ENCODE results near the gene TMEM130. TPM values are rescaled to one million over a fixed set of nuclear protein-coding genes. Genes with fewer than 3 reads are reported as not detected.

TMEM130 gene
- total and polyA plus RNA-seq, 9 of the 15 experiments (the other 6 are each of a cell fraction or from before 2014, with no cell fraction given) = 0.07 TPM; not detected in 8

- Histone ChIP-seq H3K27me3 (ENCODE audit: control insufficient read depth in 2 of 2, insufficient read depth in 2 of 2, low read length in 2 of 2) (peaks cover 20 to 56% of the 10 kb centered on the region in 2 experiments; a peak in 3 of 5 replicates), H3K36me3 (ENCODE audit: control insufficient read depth, insufficient read depth, low read length) (no peaks in the 10 kb centered on the region), H3K79me2 (ENCODE audit: control insufficient read depth, insufficient read depth, low read length) (no peaks in the 10 kb centered on the region), H2AFZ (ENCODE audit: low read depth, low read length) (no peak overlapping the region), H3K27ac (ENCODE audit: extremely low read depth, low read depth, low read length) (no peak overlapping the region), H4K20me1 (replicated peaks; ENCODE audit: control insufficient read depth, insufficient read depth, low read length) (no peaks in the 10 kb centered on the region; the same call in 1 of the 2 replicates), H3K9me1 (ENCODE audit: control insufficient read depth, insufficient read depth, low read length) (no peaks in the 10 kb centered on the region), H3K9ac (ENCODE audit: insufficient read depth in 1 of 2, low read depth in 2 of 2, low read length in 2 of 2) (no peak overlapping the region), H3K4me2 (ENCODE audit: insufficient read depth, low read length) (no peak overlapping the region), H3K9me3 (replicated peaks; ENCODE audit: control insufficient read depth, insufficient read depth, low read depth, low read length) (no peaks in the 10 kb centered on the region), H3K4me1 (replicated peaks in 1 of 2; ENCODE audit: control insufficient read depth in 2 of 2, insufficient read depth in 2 of 2, low read length in 2 of 2) (peaks cover 0 to 4% of the 10 kb centered on the region in 2 experiments; a peak in 1 of 5 replicates), H3K4me3 (no peak overlapping the region)
- POLR2A ChIA-PET = interaction anchor here (0.6 to 1.6 kb wide), 2 partner anchors 13 to 90 kb away, joined by 3 to 5 read pairs; no protein-coding TSS in a partner anchor
- in situ Hi-C loops (cut with MboI) (no loop called here), intact Hi-C loops (cut with micrococcal nuclease) (no loop called here)
- CTCF ChIA-PET (ENCODE audit: low intra/inter-chr PET ratio) = interaction anchor here (0.6 kb wide), 1 partner anchor 115 kb away, joined by 4 read pairs; no protein-coding TSS in a partner anchor
- no TSS peak for BruUV-seq (replicated peaks)
- TF ChIP-seq ZBTB26 (CRISPR knock-in tag; IDR thresholded peaks at IDR 0.05) (no peak), ATF1 (CRISPR knock-in tag; IDR thresholded peaks at IDR 0.05) (no peak), ATF1 (tag; IDR thresholded peaks at IDR 0.05) (no peak), CBX1 (IDR thresholded peaks at IDR 0.05; ENCODE audit: low read depth) (no peak), RBM14 (IDR thresholded peaks at IDR 0.05; ENCODE audit: borderline replicate concordance, insufficient read depth, low read depth, low read length) (no peak), PREB (CRISPR knock-in tag; IDR thresholded peaks at IDR 0.05) (no peak), RBBP5 (IDR thresholded peaks at IDR 0.05; ENCODE audit: borderline replicate concordance, insufficient read depth, low read length, poor library complexity, severe bottlenecking) (no peak), ZNF586 (CRISPR knock-in tag; conservative IDR thresholded peaks at IDR 0.05) (no peak)
- DNase-seq (ENCODE audit: extremely low read depth in 1 of 4, low spot score in 3 of 4) = no peak
- 3% methylated on average over 12 of the region's 12 CpGs for WGBS (ENCODE audit: insufficient coverage, low coverage, missing lambda C conversion rate)
- FAIRE-seq = no peak
- ATAC-seq = no peak
These were observed 9.7 kb downstream of the TMEM130 start for GRCh38 chr7:98860071-98860470.

Data from K562 (cell line).